ENCODE results near the gene TNFRSF21. TPM values are rescaled to one million over a fixed set of nuclear protein-coding genes. Genes with fewer than 3 reads are reported as not detected.

Gene TNFRSF21
- total RNA-seq, 4 donors from 2014 or later = 45.4 to 136 (median 73.4) TPM

DNA sequence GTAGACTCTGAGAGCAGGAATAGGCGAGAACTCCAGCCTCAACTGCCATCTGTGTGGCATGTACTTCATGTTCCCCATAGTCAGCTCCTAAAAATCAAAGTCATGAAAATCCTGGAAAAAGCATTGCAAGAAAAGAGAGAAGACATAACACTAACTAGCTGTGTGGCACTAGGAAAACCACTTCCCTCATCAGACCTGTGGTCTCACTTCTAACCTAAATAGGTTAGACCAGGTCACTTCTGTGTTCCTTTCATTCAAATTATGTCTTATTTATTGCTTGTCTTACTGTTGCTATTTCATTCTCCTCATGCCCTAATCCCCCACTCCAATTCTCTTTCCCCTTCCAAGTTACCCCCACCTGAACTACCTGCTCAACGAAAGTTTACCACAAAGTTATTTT lies 70.2 kb downstream of the TNFRSF21 start:
- Histone ChIP-seq H3K36me3 (no peaks in the 10 kb centered on the region), H3K9me3 (no peaks in the 10 kb centered on the region), H3K27ac (no peak overlapping the region), H3K27me3 (no peaks in the 10 kb centered on the region), H3K4me3 (no peak overlapping the region), H3K4me1 (peaks cover 17 to 56% (median 35%) of the 10 kb centered on the region in 4 donors)
- 85 to 92% methylated on average over 2 of the region's 2 CpGs for WGBS, 2 donors (ENCODE audit: low coverage in 1 of 2)
- TF ChIP-seq POLR2AphosphoS5 (IDR thresholded peaks at IDR 0.05) = no peak
- TF ChIP-seq EP300 (IDR thresholded peaks at IDR 0.05; ENCODE audit: low read depth) = no peak
- TF ChIP-seq POLR2A (IDR thresholded peaks at IDR 0.05) = no peak
- TF ChIP-seq, protein P1, sequence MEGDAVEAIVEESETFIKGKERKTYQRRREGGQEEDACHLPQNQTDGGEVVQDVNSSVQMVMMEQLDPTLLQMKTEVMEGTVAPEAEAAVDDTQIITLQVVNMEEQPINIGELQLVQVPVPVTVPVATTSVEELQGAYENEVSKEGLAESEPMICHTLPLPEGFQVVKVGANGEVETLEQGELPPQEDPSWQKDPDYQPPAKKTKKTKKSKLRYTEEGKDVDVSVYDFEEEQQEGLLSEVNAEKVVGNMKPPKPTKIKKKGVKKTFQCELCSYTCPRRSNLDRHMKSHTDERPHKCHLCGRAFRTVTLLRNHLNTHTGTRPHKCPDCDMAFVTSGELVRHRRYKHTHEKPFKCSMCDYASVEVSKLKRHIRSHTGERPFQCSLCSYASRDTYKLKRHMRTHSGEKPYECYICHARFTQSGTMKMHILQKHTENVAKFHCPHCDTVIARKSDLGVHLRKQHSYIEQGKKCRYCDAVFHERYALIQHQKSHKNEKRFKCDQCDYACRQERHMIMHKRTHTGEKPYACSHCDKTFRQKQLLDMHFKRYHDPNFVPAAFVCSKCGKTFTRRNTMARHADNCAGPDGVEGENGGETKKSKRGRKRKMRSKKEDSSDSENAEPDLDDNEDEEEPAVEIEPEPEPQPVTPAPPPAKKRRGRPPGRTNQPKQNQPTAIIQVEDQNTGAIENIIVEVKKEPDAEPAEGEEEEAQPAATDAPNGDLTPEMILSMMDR (IDR thresholded peaks at IDR 0.05) = no peak
- intact Hi-C loops (cut with DNase I; ENCODE audit: low total_unique reads) (loop anchor here (10.0 kb wide), 1 partner anchor 105 kb away; no protein-coding TSS in a partner anchor), in situ Hi-C loops (cut with MboI; ENCODE audit: low pct_ligation_motif_present in 1 of 4, low pct_unique_long_range_greater_than_20kb in 1 of 4, low sequenced_read_pairs in 3 of 4) (no loop called here)
- no peak for DNase-seq

DNA sequence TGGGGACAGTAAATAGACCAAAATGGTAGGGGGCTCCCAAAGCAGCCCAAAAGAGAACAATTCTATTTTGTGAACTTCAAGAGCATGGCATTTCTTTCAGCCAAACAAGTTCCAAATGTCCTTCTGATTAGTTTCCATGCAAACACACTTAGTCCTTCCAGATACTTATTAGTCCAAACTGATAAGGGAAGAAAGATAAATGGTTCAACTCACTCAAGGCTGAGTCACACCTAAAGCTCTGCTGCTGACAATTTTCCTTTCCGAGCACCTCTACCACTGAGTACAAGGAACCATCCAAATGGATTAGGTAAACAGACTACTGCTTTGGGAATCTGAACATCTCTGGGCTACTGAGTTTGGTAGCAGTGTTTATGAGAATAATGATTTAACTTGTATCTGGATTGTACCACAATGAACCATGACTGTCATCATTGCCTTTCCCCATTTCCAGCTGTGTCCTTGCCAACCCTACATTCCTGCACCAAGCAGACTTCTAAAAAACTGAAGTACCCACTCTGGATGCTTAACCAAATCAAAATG lies 71.2 kb downstream of the TNFRSF21 start:
- in situ Hi-C loops (cut with MboI; ENCODE audit: low pct_ligation_motif_present in 1 of 4, low pct_unique_long_range_greater_than_20kb in 1 of 4, low sequenced_read_pairs in 3 of 4) = no loop called here
- no peak for DNase-seq
- WGBS, 2 donors (ENCODE audit: low coverage in 1 of 2) = 75 to 83% methylated on average over 1 of the region's 1 CpG
- intact Hi-C loops (cut with DNase I; ENCODE audit: low total_unique reads) = loop anchor here (10.0 kb wide), 1 partner anchor 104 kb away; no protein-coding TSS in a partner anchor
- Histone ChIP-seq H3K27me3 (no peaks in the 10 kb centered on the region), H3K36me3 (no peaks in the 10 kb centered on the region), H3K4me3 (no peak overlapping the region), H3K4me1 (peaks cover 17 to 56% (median 35%) of the 10 kb centered on the region in 4 donors), H3K9me3 (no peaks in the 10 kb centered on the region), H3K27ac (no peak overlapping the region)
- TF ChIP-seq, protein P1 (IDR thresholded peaks at IDR 0.05) = no peak
- no peak for TF ChIP-seq EP300 (IDR thresholded peaks at IDR 0.05; ENCODE audit: low read depth)

DNA sequence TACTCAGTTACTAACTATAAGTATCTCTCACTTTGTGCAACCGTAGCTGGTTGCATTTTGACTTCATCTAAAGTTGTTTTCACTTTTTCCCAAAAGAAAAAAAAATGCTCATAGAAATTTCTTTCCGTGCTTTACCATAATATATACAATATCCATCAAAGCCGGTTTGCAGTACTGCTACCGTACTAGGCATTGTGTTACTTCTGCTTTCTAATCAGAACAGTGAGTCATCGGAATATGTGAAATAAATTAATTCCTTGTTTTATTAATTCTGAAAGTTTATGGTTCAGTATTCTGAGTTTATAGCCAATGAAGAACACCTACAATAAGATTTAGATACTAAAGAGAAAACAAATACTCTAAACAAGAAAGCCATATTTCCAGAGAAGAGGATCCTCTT lies 72.5 kb downstream of the TNFRSF21 start:
- no peaks in the 10 kb centered on the region for H3K27me3 ChIP-seq
- no peak for DNase-seq
- peak overlapping the region; percentile 59 to 74 (median 68) for H3K27ac ChIP-seq
- no peaks in the 10 kb centered on the region for H3K9me3 ChIP-seq
- TF ChIP-seq, protein P1 (IDR thresholded peaks at IDR 0.05) = no peak
- TF ChIP-seq EP300 (IDR thresholded peaks at IDR 0.05; ENCODE audit: low read depth) = no peak
- TF ChIP-seq POLR2A (IDR thresholded peaks at IDR 0.05) = no peak
- no peak for TF ChIP-seq POLR2AphosphoS5 (IDR thresholded peaks at IDR 0.05)
- intact Hi-C loops (cut with DNase I; ENCODE audit: low total_unique reads) = loop anchor here (10.0 kb wide), 1 partner anchor 102 kb away; no protein-coding TSS in a partner anchor
- H3K4me1 ChIP-seq = peaks cover 10 to 48% (median 29%) of the 10 kb centered on the region in 4 donors
- in situ Hi-C loops (cut with MboI; ENCODE audit: low pct_ligation_motif_present in 1 of 4, low pct_unique_long_range_greater_than_20kb in 1 of 4, low sequenced_read_pairs in 3 of 4) = no loop called here
- no peak overlapping the region for H3K4me3 ChIP-seq
- H3K36me3 ChIP-seq = no peaks in the 10 kb centered on the region
- 76 to 80% methylated on average over 5 of the region's 5 CpGs for WGBS, 2 donors (ENCODE audit: low coverage in 1 of 2)

DNA sequence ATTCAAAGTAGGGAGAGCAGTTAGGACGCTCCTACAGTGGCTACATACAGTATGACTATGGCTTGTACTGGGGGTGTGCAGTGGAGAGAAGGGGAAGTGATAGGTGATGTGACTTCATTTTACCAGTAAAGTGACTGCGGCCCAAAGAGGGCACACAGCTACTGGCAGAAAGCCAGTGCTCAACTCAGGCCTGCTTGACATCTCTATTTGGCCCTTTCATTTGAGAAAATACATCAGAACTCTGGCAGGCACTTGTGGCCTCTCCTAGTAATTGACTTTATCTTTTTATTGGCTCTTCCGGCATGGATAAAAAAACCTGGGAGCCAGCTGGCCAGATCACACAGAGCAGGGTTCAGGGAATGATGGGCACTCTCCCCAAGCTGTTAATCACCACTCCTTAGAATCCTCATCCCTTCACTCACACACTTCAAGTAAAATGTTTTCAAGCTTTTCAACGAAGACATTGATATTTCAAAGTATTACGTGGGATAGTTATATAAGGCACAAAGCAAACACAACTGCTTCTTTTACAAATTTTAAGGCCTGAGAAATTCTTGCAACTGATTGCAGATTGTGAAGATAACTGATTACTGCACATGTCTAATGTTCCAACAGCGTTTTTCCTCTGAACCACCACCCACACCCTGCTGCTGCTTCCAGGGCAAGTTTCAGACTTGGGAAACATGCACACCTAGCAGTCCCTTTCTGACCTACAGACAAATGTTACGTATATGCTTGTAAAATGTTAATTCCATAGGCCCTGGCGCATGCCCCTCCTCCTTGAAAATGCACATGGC lies 73.5 kb downstream of the TNFRSF21 start:
- Histone ChIP-seq H3K9me3 (no peaks in the 10 kb centered on the region), H3K27me3 (no peaks in the 10 kb centered on the region), H3K4me3 (no peak overlapping the region), H3K4me1 (peaks cover 7 to 38% (median 25%) of the 10 kb centered on the region in 4 donors), H3K36me3 (no peaks in the 10 kb centered on the region), H3K27ac (peak overlapping the region; percentile 59 to 74 (median 68))
- intact Hi-C loops (cut with DNase I; ENCODE audit: low total_unique reads) (loop anchor here (10.0 kb wide), 1 partner anchor 101 kb away; no protein-coding TSS in a partner anchor), in situ Hi-C loops (cut with MboI; ENCODE audit: low pct_ligation_motif_present in 1 of 4, low pct_unique_long_range_greater_than_20kb in 1 of 4, low sequenced_read_pairs in 3 of 4) (no loop called here)
- TF ChIP-seq POLR2A (IDR thresholded peaks at IDR 0.05) = no peak
- TF ChIP-seq, protein P1 (IDR thresholded peaks at IDR 0.05) = no peak
- TF ChIP-seq POLR2AphosphoS5 (IDR thresholded peaks at IDR 0.05) = peak in 1 of 3 donors; percentile 5
- no peak for TF ChIP-seq EP300 (IDR thresholded peaks at IDR 0.05; ENCODE audit: low read depth)
- peak; percentile 50 for DNase-seq
- 48 to 50% methylated on average over 7 to 8 of the region's 8 CpGs for WGBS, 2 donors (ENCODE audit: low coverage in 1 of 2)
